Ishikawa (cell line): ENCODE results near the gene OR9G1.

Experiments
- CEBPB ChIP-seq: IDR thresholded peaks from 2 replicates; pipeline ENCODE4 v1.6.1; 2012
- CREB1 ChIP-seq: IDR thresholded peaks from 2 replicates; pipeline ENCODE4 v1.6.1; 2012; ENCODE audit warnings: low read depth
- EGR1 ChIP-seq: IDR thresholded peaks from 2 replicates; pipeline ENCODE4 v1.6.1; 2012
- EP300 ChIP-seq: IDR thresholded peaks from 2 replicates; pipeline ENCODE4 v1.6.1; 2012; ENCODE audit warnings: borderline replicate concordance
- FOXM1 ChIP-seq: IDR thresholded peaks from 2 replicates; pipeline ENCODE4 v1.6.1; 2012; ENCODE audit warnings: low read depth, borderline replicate concordance
- MAX ChIP-seq: IDR thresholded peaks from 2 replicates; pipeline ENCODE4 v1.6.1; 2012
- NFIC ChIP-seq: IDR thresholded peaks from 2 replicates; pipeline ENCODE4 v1.6.1; 2012
- RAD21 ChIP-seq: IDR thresholded peaks from 2 replicates; pipeline ENCODE4 v1.6.1; 2012; ENCODE audit warnings: low read depth
- TAF1 ChIP-seq: IDR thresholded peaks from 2 replicates; pipeline ENCODE4 v1.6.1; 2012; ENCODE audit warnings: low read depth, mild to moderate bottlenecking
- TCF12 ChIP-seq: IDR thresholded peaks from 2 replicates; pipeline ENCODE4 v1.6.1; 2012; ENCODE audit warnings: low read depth
- TEAD4 ChIP-seq: IDR thresholded peaks from 2 replicates; pipeline ENCODE4 v1.6.1; 2012
- YY1 ChIP-seq: IDR thresholded peaks from 2 replicates; pipeline ENCODE4 v1.6.1; 2012; ENCODE audit warnings: low read depth
- ZBTB7A ChIP-seq: IDR thresholded peaks from 2 replicates; pipeline ENCODE4 v1.6.1; 2012; ENCODE audit warnings: low read depth
- TF ChIP-seq, protein P1 (sequence below): IDR thresholded peaks from 2 replicates; pipeline ENCODE4 v1.6.1; 2012; ENCODE audit warnings: low read depth, mild to moderate bottlenecking
- TF ChIP-seq, protein P2 (sequence below): IDR thresholded peaks from 2 replicates; pipeline ENCODE4 v1.6.1; 2012

The OR9G1 gene, protein sequence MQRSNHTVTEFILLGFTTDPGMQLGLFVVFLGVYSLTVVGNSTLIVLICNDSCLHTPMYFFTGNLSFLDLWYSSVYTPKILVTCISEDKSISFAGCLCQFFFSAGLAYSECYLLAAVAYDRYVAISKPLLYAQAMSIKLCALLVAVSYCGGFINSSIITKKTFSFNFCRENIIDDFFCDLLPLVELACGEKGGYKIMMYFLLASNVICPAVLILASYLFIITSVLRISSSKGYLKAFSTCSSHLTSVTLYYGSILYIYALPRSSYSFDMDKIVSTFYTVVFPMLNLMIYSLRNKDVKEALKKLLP

DNA sequence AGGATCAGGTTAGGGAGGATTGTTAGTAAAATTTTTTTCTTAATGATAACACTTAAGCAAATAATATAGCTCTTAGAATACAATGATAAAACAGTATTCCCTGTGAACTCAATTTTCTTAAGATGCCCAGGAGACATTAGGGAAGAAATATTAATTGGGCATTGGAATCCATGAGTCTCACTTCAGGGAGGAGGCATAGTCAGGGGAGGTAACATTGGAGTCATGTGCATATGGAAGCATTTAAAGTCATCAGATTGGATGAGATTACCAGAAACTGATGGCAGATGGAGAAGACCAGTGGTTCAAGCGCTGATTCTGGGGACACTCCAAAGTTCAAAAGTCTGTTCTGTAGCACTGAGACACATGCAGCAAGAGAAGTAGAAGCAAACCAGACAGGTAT lies at the start of gene OR9G1:
Gene OR9G1, plus strand, starts transcription at position 301 of the 400 bp plus-strand sequence. CDS start 1,293 bp downstream, outside the sequence.
- no peak for TF ChIP-seq FOXM1
- TF ChIP-seq NFIC = no peak
- no peak for TF ChIP-seq YY1
- TF ChIP-seq MAX = no peak
- TF ChIP-seq EP300 = no peak
- no peak for TF ChIP-seq TAF1
- TF ChIP-seq EGR1 = no peak
- no peak for TF ChIP-seq ZBTB7A
- TF ChIP-seq, protein P1, sequence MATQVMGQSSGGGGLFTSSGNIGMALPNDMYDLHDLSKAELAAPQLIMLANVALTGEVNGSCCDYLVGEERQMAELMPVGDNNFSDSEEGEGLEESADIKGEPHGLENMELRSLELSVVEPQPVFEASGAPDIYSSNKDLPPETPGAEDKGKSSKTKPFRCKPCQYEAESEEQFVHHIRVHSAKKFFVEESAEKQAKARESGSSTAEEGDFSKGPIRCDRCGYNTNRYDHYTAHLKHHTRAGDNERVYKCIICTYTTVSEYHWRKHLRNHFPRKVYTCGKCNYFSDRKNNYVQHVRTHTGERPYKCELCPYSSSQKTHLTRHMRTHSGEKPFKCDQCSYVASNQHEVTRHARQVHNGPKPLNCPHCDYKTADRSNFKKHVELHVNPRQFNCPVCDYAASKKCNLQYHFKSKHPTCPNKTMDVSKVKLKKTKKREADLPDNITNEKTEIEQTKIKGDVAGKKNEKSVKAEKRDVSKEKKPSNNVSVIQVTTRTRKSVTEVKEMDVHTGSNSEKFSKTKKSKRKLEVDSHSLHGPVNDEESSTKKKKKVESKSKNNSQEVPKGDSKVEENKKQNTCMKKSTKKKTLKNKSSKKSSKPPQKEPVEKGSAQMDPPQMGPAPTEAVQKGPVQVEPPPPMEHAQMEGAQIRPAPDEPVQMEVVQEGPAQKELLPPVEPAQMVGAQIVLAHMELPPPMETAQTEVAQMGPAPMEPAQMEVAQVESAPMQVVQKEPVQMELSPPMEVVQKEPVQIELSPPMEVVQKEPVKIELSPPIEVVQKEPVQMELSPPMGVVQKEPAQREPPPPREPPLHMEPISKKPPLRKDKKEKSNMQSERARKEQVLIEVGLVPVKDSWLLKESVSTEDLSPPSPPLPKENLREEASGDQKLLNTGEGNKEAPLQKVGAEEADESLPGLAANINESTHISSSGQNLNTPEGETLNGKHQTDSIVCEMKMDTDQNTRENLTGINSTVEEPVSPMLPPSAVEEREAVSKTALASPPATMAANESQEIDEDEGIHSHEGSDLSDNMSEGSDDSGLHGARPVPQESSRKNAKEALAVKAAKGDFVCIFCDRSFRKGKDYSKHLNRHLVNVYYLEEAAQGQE = no peak
- no peak for TF ChIP-seq TCF12

DNA sequence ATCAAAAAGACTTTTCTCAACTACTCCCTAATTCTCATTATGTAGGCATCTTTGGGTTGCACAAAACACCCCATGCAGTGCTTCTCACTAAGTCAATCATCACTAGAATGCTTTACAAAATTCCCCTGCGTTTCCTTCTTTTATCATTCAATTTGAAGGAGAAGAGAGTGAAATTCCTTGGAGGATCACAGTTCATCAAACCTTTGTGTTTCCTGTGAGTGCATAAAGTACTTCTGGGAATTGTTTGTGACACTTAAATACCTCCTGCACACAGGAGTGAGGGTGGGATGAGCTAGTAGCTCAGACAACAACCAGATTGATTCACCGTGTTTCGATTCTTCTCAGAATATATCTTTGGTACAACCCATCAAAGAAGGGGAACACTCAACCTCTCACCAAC lies 39.1 kb upstream of the OR9G1 start:
- no peak for TF ChIP-seq EGR1
- no peak for TF ChIP-seq CEBPB
- TF ChIP-seq MAX = no peak
- no peak for TF ChIP-seq CREB1
- TF ChIP-seq, protein P1 = no peak
- TF ChIP-seq TAF1 = no peak
- no peak for TF ChIP-seq RAD21
- no peak for TF ChIP-seq EP300

- TF ChIP-seq CREB1 (no peak), CEBPB (no peak), FOXM1 (no peak), TAF1 (no peak), RAD21 (no peak), NFIC (no peak), TCF12 (no peak), MAX (no peak), YY1 (no peak), ZBTB7A (no peak), TEAD4 (no peak), EGR1 (no peak), EP300 (no peak)
- TF ChIP-seq, protein P1 = no peak
- TF ChIP-seq, protein P2, sequence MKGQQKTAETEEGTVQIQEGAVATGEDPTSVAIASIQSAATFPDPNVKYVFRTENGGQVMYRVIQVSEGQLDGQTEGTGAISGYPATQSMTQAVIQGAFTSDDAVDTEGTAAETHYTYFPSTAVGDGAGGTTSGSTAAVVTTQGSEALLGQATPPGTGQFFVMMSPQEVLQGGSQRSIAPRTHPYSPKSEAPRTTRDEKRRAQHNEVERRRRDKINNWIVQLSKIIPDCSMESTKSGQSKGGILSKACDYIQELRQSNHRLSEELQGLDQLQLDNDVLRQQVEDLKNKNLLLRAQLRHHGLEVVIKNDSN = no peak
Measured at GRCh38 chr11:56663386-56663785, 35.5 kb upstream of the OR9G1 start, which contains the start of gene OR5AR1. TSS of gene OR5AR1 (plus strand) at chr11:56663686. CDS start at chr11:56663686, 0 bp downstream.

DNA sequence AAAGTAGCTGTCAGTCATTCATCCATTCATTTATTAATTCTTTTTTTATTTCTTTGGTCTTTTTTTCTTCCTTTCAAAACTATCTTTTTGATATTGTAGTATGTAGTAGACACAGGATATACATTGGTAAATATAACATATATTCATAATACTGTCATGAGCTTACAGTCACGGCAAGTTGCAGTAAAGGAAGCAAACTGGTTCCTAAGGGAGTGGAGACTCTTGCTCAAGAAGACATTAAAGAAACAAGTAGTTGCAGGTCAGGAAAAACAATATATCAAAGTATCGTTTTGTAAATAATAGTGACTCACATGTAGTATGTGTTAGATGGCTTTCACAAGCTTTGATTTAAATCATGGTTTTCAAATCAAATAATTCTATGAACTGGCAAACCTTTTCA lies 27.9 kb upstream of the OR9G1 start:
- TF ChIP-seq TAF1 = no peak

DNA sequence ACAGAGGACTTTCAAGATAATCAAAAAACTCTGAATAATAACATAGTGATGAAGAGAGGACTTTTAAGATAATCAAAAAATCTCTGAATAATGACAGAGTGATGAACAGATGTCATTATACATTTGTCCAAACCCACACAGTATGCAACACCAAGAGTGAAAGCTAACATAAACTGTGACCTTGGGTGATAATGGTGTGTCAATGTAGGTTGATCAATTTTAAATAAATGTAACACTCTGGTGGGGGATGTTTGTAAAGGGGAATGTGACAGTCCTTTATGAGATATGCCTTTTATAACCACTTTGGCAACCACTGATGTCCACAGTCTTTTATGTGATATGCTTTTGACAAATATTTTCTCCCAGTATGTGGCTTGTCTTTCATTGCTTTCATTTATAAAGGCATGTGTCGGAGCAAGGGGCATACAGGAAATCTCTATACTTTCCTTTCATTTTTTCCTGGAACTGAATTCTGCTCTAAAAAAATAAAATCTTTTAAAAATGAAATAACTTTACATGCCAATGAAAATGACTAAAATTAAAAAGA lies 10.3 kb upstream of the OR9G1 start:
- TF ChIP-seq ZBTB7A (no peak), RAD21 (no peak), TAF1 (no peak), YY1 (no peak), TCF12 (no peak), FOXM1 (no peak), CREB1 (no peak), EGR1 (no peak), CEBPB (no peak), TEAD4 (no peak), EP300 (no peak), NFIC (no peak), MAX (no peak)
- TF ChIP-seq, protein P1 = no peak
- TF ChIP-seq, protein P2 = no peak
